GM12865 (cell line): ENCODE measurements around the gene ELL.

Source experiments
- DNase-seq: peaks from one replicate; pipeline ENCODE4 v3.0.0; 2010; ENCODE audit warnings: low read depth
- H3K4me3 ChIP-seq: 2 replicates; pipeline ENCODE4 v1.5.1; 2011; ENCODE audit warnings: mild to moderate bottlenecking, low read depth, low read length, control low read depth
- CTCF ChIP-seq: IDR thresholded peaks from 2 replicates; pipeline ENCODE4 v1.5.1; 2011; ENCODE audit warnings: low read length, control low read depth, low read depth, inconsistent platforms; ENCODE audit not compliant: insufficient read depth; ENCODE audit errors: missing control alignments

ELL gene

GRCh38 chr19:18401580-18402112 is 120.2 kb downstream of the ELL start:
- peak; percentile 81 for DNase-seq
- peak; percentile 31 for TF ChIP-seq CTCF
- no peak overlapping the region for H3K4me3 ChIP-seq

- no peak for DNase-seq
- TF ChIP-seq CTCF: no peak
- H3K4me3 ChIP-seq: no peak overlapping the region
Observed at GRCh38 chr19:18399008-18399407, 122.9 kb downstream of the ELL start.

- TF ChIP-seq CTCF: no peak
- DNase-seq: peak; percentile 72
- peak within 1 kb of the TSS; percentile 42 for H3K4me3 ChIP-seq
Observed at GRCh38 chr19:18397242-18398202, 124.3 kb downstream of the ELL start, which contains the start of gene LRRC25. LRRC25 (minus strand) TSS chr19:18397622; CDS start chr19:18396963, 659 bp downstream.

- DNase-seq: no peak
- no peak for TF ChIP-seq CTCF
- peak overlapping the region; percentile 42 for H3K4me3 ChIP-seq
Observed at GRCh38 chr19:18396471-18397241, 125.2 kb downstream of the ELL start.

- DNase-seq: peak; percentile 65
- H3K4me3 ChIP-seq: no peak overlapping the region
- TF ChIP-seq CTCF: no peak
Observed at GRCh38 chr19:18393836-18394235, 128.0 kb downstream of the ELL start.

- no peak overlapping the region for H3K4me3 ChIP-seq
- no peak for TF ChIP-seq CTCF
- DNase-seq: no peak
Observed at GRCh38 chr19:18392926-18393325, 128.9 kb downstream of the ELL start.
